Suprapubic skin (tissue), 4 donors: ENCODE measurements around the gene CNP. TPM values are rescaled to one million over a fixed set of nuclear protein-coding genes. Genes with fewer than 3 reads are reported as not detected.

Experiments used
- DNase-seq, 2 donors: peaks; one replicate each; pipeline ENCODE4 v3.0.0-alpha.2; 2019; ENCODE audit warnings: low spot score in 2 of 2
- H3K27ac ChIP-seq: fragments of 200-600 bp; sonication (generic); one replicate; pipeline ENCODE4 v1.5.1; 2019
- H3K27me3 ChIP-seq: fragments of 200-600 bp; sonication (generic); one replicate; pipeline ENCODE4 v1.5.1; 2019
- H3K36me3 ChIP-seq: fragments of 200-600 bp; sonication (generic); one replicate; pipeline ENCODE4 v1.5.1; 2019
- H3K4me1 ChIP-seq: fragments of 200-600 bp; sonication (generic); one replicate; pipeline ENCODE4 v1.5.1; 2019
- H3K4me3 ChIP-seq: fragments of 200-600 bp; sonication (generic); one replicate; pipeline ENCODE4 v1.5.1; 2019; ENCODE audit warnings: mild to moderate bottlenecking
- H3K9me3 ChIP-seq: fragments of 200-600 bp; sonication (generic); one replicate; pipeline ENCODE4 v1.5.1; 2019
- EP300 ChIP-seq: sonication (generic); formaldehyde crosslinking; IDR thresholded peaks from one replicate; pipeline ENCODE4 v1.6.1; 2017; ENCODE audit warnings: antibody characterized with exemption
- POLR2A ChIP-seq, 2 donors: fragments of 450-650 bp; IDR thresholded peaks; one replicate each; pipeline ENCODE4 v1.6.1; 2017; ENCODE audit warnings: antibody characterized with exemption in 2 of 2, mild to moderate bottlenecking in 2 of 2, moderate library complexity in 2 of 2
- POLR2AphosphoS5 ChIP-seq, 3 donors: sonication (generic); formaldehyde crosslinking; IDR thresholded peaks; one replicate each; pipeline ENCODE4 v1.6.1; 2017; ENCODE audit warnings: antibody characterized with exemption in 3 of 3
- WGBS: methylation state at CpG from one replicate; pipeline ENCODE4 v1.1.5; 2018; 5-methylcytosine and 5-hydroxymethylcytosine counted together
- total RNA-seq, 4 donors: library from RNA; depleted of rRNA; stranded (reverse); fragments of >200 nt; gene quantifications; one replicate each; pipeline ENCODE4 v1.1.0, GENCODE V29; 2016
- TF ChIP-seq, protein P1 (sequence below), 2 donors: fragments of 200-600 bp in 1 of 2; fragments of 450-650 bp in 1 of 2; sonication (generic) in 1 of 2; IDR thresholded peaks; one replicate each; pipeline ENCODE4 v1.5.1; 2016 to 2019; ENCODE audit warnings: antibody characterized with exemption in 2 of 2, mild to moderate bottlenecking in 1 of 2, moderate library complexity in 1 of 2

Gene CNP
- total RNA-seq, 4 donors from 2014 or later, result 44.3 to 55.1 (median 47.3) TPM

DNA sequence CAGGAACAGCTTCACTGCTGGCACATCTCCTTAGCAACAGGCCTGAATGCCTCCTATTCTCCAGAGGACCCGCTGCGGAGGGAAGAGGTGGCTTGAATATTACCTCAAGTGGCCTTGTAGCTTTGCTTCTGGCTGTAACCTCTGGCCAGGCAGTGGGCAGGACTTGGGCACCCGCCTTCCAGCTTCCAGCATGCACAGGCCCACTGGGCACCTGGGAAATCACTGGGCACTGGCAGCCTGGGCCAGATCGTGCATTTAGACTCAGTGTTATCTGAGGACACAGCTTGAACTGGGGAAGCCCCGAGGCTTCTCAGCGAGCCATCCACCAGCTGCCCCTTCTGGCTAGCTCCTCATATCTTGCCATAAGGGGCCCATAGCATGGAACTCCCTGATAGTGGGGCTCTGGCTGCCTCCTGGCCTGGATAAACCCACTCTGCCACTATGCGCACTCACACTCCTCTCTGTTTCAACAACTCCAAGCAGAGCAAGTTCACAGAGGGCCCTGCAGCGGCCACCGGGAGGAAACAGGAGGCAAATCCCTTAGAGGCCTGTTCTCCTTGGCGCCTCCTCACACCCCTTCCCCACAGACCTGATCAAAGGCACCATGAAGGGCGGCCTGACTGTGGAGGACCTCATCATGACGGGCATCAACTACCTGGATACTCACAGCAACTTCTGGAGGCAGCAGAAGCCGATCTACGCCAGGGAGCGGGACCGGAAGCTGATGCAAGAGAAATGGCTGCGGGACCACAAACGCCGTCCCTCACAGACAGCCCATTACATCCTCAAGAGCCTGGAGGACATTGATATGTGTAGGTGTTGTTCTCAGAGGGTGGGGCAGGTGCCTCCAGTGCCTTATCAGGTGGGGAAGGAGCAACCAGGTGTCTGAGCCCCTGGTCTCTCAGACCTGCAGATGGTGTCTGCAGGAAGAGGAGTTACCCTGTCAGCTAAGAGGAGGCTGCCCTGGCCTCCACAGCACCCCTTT lies 28.3 kb upstream of the CNP start:
- Histone ChIP-seq H3K4me3 (no peak overlapping the region), H3K27ac (no peak overlapping the region), H3K9me3 (no peaks in the 10 kb centered on the region), H3K36me3 (no peaks in the 10 kb centered on the region), H3K4me1 (no peaks in the 10 kb centered on the region), H3K27me3 (no peaks in the 10 kb centered on the region)
- TF ChIP-seq, protein P1, sequence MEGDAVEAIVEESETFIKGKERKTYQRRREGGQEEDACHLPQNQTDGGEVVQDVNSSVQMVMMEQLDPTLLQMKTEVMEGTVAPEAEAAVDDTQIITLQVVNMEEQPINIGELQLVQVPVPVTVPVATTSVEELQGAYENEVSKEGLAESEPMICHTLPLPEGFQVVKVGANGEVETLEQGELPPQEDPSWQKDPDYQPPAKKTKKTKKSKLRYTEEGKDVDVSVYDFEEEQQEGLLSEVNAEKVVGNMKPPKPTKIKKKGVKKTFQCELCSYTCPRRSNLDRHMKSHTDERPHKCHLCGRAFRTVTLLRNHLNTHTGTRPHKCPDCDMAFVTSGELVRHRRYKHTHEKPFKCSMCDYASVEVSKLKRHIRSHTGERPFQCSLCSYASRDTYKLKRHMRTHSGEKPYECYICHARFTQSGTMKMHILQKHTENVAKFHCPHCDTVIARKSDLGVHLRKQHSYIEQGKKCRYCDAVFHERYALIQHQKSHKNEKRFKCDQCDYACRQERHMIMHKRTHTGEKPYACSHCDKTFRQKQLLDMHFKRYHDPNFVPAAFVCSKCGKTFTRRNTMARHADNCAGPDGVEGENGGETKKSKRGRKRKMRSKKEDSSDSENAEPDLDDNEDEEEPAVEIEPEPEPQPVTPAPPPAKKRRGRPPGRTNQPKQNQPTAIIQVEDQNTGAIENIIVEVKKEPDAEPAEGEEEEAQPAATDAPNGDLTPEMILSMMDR (IDR thresholded peaks at IDR 0.05), result no peak
- no peak for TF ChIP-seq POLR2A (IDR thresholded peaks at IDR 0.05)
- no peak for TF ChIP-seq EP300
- TF ChIP-seq POLR2AphosphoS5 (IDR thresholded peaks at IDR 0.05), result no peak
- WGBS, result 96% methylated on average over 14 of the region's 19 CpGs
- no peak for DNase-seq

DNA sequence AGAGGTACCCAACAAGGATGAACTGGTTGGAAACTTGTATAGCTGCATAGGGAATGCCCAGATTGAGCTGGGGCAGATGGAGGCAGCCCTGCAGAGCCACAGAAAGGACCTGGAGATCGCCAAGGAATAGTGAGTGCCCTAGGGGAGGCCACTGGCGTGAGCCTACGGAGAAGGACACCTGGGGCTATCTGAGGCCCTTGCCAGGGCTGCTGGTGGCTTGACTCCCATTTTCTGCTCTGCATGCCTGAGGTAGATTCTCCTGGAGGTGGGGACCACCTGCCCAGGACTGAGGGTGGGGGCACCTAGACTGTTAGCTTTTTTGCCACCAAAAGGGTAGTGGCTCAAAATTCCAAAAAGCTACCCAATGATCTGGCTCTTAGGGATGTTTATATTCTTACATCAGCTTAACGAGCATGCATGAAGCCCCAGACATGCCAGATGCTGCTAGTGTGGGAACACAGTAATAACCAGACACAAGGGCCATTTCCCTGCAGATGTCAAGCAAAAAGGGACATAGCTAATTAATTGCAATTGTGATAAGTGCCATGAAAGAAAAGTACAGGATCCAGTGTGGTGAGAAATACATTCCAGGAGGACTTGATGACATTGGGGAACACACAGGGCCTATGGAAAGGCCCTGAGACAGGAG lies 27.4 kb upstream of the CNP start:
- Histone ChIP-seq H3K4me3 (no peak overlapping the region), H3K27me3 (no peaks in the 10 kb centered on the region), H3K9me3 (no peaks in the 10 kb centered on the region), H3K27ac (no peak overlapping the region), H3K4me1 (no peaks in the 10 kb centered on the region), H3K36me3 (no peaks in the 10 kb centered on the region)
- TF ChIP-seq EP300 (no peak), POLR2A (IDR thresholded peaks at IDR 0.05) (no peak), POLR2AphosphoS5 (IDR thresholded peaks at IDR 0.05) (no peak)
- TF ChIP-seq, protein P1 (IDR thresholded peaks at IDR 0.05), result no peak
- no peak for DNase-seq
- WGBS, result 83% methylated on average over 4 of the region's 4 CpGs

DNA sequence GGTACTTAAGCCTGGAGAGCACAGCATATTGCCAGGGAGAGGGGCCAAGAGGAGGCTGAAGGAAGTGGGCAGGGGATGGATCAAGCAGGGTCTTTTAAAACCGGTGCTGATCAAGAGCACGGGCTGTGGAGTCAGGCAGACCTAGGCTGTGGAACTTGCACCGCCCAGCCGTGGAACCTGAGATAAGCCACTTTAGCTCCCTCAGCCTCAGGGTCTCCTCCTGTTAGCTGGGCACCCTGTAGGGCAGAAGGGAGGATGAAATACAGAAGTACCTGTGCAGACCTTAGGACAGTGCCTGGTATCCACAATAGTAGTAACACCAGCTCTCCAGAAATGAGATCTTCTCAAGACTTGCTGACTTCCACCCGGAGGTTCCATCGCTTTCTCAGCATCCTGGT lies 26.9 kb upstream of the CNP start:
- no peaks in the 10 kb centered on the region for H3K4me1 ChIP-seq
- no peak overlapping the region for H3K4me3 ChIP-seq
- no peak for DNase-seq
- H3K27me3 ChIP-seq, result no peaks in the 10 kb centered on the region
- H3K36me3 ChIP-seq, result no peaks in the 10 kb centered on the region
- no peak overlapping the region for H3K27ac ChIP-seq
- TF ChIP-seq POLR2A (IDR thresholded peaks at IDR 0.05) (no peak), EP300 (no peak), POLR2AphosphoS5 (IDR thresholded peaks at IDR 0.05) (no peak)
- TF ChIP-seq, protein P1 (IDR thresholded peaks at IDR 0.05), result no peak
- 91% methylated on average over 6 of the region's 6 CpGs for WGBS
- no peaks in the 10 kb centered on the region for H3K9me3 ChIP-seq

GRCh38 chr17:41941168-41941567 lies 25.4 kb upstream of the CNP start:
- TF ChIP-seq EP300, result no peak
- TF ChIP-seq, protein P1 (IDR thresholded peaks at IDR 0.05), result no peak
- TF ChIP-seq POLR2AphosphoS5 (IDR thresholded peaks at IDR 0.05), result no peak
- no peak for TF ChIP-seq POLR2A (IDR thresholded peaks at IDR 0.05)

More at GRCh38 chr17:41941168-41941567, 25.4 kb upstream of the CNP start:
- H3K27ac ChIP-seq, result no peak overlapping the region
- no peak overlapping the region for H3K4me3 ChIP-seq
- H3K9me3 ChIP-seq, result no peaks in the 10 kb centered on the region
- no peaks in the 10 kb centered on the region for H3K36me3 ChIP-seq
- 94% methylated on average over 5 of the region's 5 CpGs for WGBS
- no peak for DNase-seq
- no peaks in the 10 kb centered on the region for H3K27me3 ChIP-seq
- no peaks in the 10 kb centered on the region for H3K4me1 ChIP-seq
